Measurements from ENCODE around the gene KDM8. TPM values are rescaled to one million over a fixed set of nuclear protein-coding genes. Genes with fewer than 3 reads are reported as not detected.
"Not testable (repeated sequence)": the region's sequence is repeated elsewhere in the genome, so short reads cannot be mapped to it uniquely, and the experiment has no call there.

KDM8 gene
- total RNA-seq, 1 donor from 2014 or later: 1.8 TPM

DNA sequence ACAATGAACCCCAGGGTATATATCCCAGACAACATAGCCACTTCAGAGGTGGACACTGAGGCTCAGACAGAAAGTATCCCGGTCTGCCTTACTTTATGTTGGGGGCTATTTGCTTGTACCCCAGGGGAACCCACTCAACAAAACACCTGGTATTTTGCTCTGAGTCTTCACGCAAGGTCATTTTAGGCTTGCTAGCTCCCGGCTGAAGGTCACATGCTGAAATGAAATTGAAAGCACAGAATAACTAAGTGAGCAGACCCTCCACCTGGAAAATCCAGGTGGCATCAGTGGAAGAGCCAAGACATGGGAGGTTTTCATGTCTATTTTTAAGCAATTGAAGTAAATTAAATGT, 4.1 kb upstream of the KDM8 start:
- no peak for TF ChIP-seq CTCF (IDR thresholded peaks at IDR 0.05; ENCODE audit: insufficient read depth, low read length, severe bottlenecking)
- no peak for FAIRE-seq

DNA sequence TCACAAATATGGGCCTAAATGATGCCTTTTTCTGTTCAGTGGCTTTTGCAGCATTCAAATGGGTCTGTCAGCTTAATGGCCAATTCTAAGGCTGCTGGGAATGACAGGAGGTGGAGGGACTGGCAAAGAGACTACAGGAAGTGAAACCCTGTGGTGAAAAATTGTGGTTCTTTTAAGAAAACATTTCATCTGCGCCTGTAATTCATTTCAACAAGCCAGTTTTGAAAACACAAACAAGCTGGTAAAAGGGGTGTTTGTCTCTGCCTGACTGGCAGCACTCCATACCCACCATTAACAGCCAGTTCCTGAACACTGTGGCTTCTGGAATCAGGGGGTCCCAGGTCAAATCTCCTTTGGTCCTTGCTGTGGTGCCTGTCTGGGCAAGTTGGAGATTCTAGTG, 3.6 kb upstream of the KDM8 start:
- no peak overlapping the region for H3K4me3 ChIP-seq (ENCODE audit: low read depth, low read length)
- no peak for TF ChIP-seq CTCF (IDR thresholded peaks at IDR 0.05; ENCODE audit: insufficient read depth, low read length, severe bottlenecking)
- FAIRE-seq (no peak), DNase-seq (ENCODE audit: low read depth) (no peak)
- no peaks in the 10 kb centered on the region for H3K36me3 ChIP-seq (ENCODE audit: control insufficient read depth, insufficient read depth, low read length)
- no peaks in the 10 kb centered on the region for H3K27me3 ChIP-seq (ENCODE audit: control insufficient read depth, insufficient read depth, low read length)

More for the DNA sequence above, 4.1 kb upstream of the KDM8 start:
- H3K36me3 ChIP-seq (ENCODE audit: control insufficient read depth, insufficient read depth, low read length): no peaks in the 10 kb centered on the region
- H3K27me3 ChIP-seq (ENCODE audit: control insufficient read depth, insufficient read depth, low read length): no peaks in the 10 kb centered on the region
- no peak overlapping the region for H3K4me3 ChIP-seq (ENCODE audit: low read depth, low read length)
- DNase-seq (ENCODE audit: low read depth): no peak

- not testable (repeated sequence) for H3K27me3 ChIP-seq (ENCODE audit: control insufficient read depth, insufficient read depth, low read length); DNase-seq (ENCODE audit: low read depth); FAIRE-seq; H3K36me3 ChIP-seq (ENCODE audit: control insufficient read depth, insufficient read depth, low read length); H3K4me3 ChIP-seq (ENCODE audit: low read depth, low read length)
These were observed 2.4 kb upstream of the KDM8 start for GRCh38 chr16:27200914-27201313.

GRCh38 chr16:27202923-27203506, 311 bp upstream of the KDM8 start:
- H3K4me3 ChIP-seq (ENCODE audit: low read depth, low read length): peak overlapping the region; percentile 94
- no peak for DNase-seq (ENCODE audit: low read depth)
- no peak for TF ChIP-seq CTCF (IDR thresholded peaks at IDR 0.05; ENCODE audit: insufficient read depth, low read length, severe bottlenecking)
- H3K27me3 ChIP-seq (ENCODE audit: control insufficient read depth, insufficient read depth, low read length): no peaks in the 10 kb centered on the region
- FAIRE-seq: no peak
- no peaks in the 10 kb centered on the region for H3K36me3 ChIP-seq (ENCODE audit: control insufficient read depth, insufficient read depth, low read length)

GRCh38 chr16:27204312-27204915, 1.1 kb downstream of the KDM8 start:
- H3K36me3 ChIP-seq (ENCODE audit: control insufficient read depth, insufficient read depth, low read length): no peaks in the 10 kb centered on the region
- TF ChIP-seq CTCF (IDR thresholded peaks at IDR 0.05; ENCODE audit: insufficient read depth, low read length, severe bottlenecking): no peak
- no peaks in the 10 kb centered on the region for H3K27me3 ChIP-seq (ENCODE audit: control insufficient read depth, insufficient read depth, low read length)
- H3K4me3 ChIP-seq (ENCODE audit: low read depth, low read length): peak overlapping the region; percentile 94
- DNase-seq (ENCODE audit: low read depth) (no peak), FAIRE-seq (no peak)

GRCh38 chr16:27205423-27206065, 2.2 kb downstream of the KDM8 start:
- DNase-seq (ENCODE audit: low read depth) (no peak), FAIRE-seq (no peak)
- peaks cover 3% of the 10 kb centered on the region for H3K36me3 ChIP-seq (ENCODE audit: control insufficient read depth, insufficient read depth, low read length)
- H3K27me3 ChIP-seq (ENCODE audit: control insufficient read depth, insufficient read depth, low read length): no peaks in the 10 kb centered on the region
- TF ChIP-seq CTCF (IDR thresholded peaks at IDR 0.05; ENCODE audit: insufficient read depth, low read length, severe bottlenecking): no peak
- H3K4me3 ChIP-seq (ENCODE audit: low read depth, low read length): no peak overlapping the region

DNA sequence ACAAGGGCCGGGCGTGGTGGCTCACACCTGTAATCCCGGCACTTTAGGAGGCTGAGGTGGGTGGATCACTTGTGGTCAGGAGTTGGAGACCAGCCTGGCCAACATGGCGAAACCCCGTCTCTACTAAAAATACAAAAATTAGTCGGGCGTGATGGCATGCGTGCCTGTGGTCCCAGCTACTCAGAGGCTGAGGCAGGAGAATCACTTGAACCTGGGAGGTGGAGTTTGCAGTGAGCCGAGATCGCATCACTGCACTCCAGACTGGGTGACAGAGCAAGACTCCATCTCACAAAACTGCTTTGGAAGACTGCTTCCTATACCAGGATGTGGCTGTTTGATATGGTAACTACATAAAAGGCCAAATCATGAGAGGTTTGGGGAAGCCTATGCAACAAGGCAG, 3.8 kb downstream of the KDM8 start:
- H3K4me3 ChIP-seq (ENCODE audit: low read depth, low read length); H3K36me3 ChIP-seq (ENCODE audit: control insufficient read depth, insufficient read depth, low read length); DNase-seq (ENCODE audit: low read depth); FAIRE-seq; H3K27me3 ChIP-seq (ENCODE audit: control insufficient read depth, insufficient read depth, low read length): not testable (repeated sequence)

Data from bronchial epithelial cell (primary cell).